Gastrocnemius medialis (tissue), 4 donors: ENCODE results near the gene WDR73.

Experiments
- CTCF ChIP-seq, 5 experiments: fragments of 450-650 bp in 3 of 5; fragments of 200-600 bp in 2 of 5; sonication (generic) in 2 of 5; IDR thresholded peaks in 4 of 5; conservative IDR thresholded peaks in 1 of 5; 1 replicate in 4 of 5; 2 replicates in 1 of 5; pipeline ENCODE4 v1.5.1; 2016 to 2019; ENCODE audit warnings: antibody characterized with exemption in 5 of 5, mild to moderate bottlenecking in 3 of 5, moderate library complexity in 3 of 5
- POLR2A ChIP-seq, 2 donors: fragments of 450-650 bp; IDR thresholded peaks; one replicate each; pipeline ENCODE4 v1.6.1; 2017; ENCODE audit warnings: antibody characterized with exemption in 2 of 2, mild to moderate bottlenecking in 2 of 2, moderate library complexity in 2 of 2

GRCh38 chr15:84669726-84670125 is 15.6 kb upstream of the WDR73 start:
- TF ChIP-seq CTCF (IDR thresholded peaks at IDR 0.05 in 4 of 5, conservative IDR thresholded peaks at IDR 0.05 in 1 of 5), result no peak
- no peak for TF ChIP-seq POLR2A (IDR thresholded peaks at IDR 0.05)
